WI38 (cell line): ENCODE data around the gene HOXD3.

Experiments used
- H3K4me3 ChIP-seq: 2 replicates; pipeline ENCODE4 v1.5.1; 2011; ENCODE audit warnings: low read depth, mild to moderate bottlenecking, control low read depth, low read length
- TF ChIP-seq, protein P1 (sequence below): IDR thresholded peaks from 2 replicates; pipeline ENCODE4 v1.5.1; 2012; ENCODE audit warnings: low read depth, mild to moderate bottlenecking, control low read depth, low read length

The HOXD3 gene

DNA sequence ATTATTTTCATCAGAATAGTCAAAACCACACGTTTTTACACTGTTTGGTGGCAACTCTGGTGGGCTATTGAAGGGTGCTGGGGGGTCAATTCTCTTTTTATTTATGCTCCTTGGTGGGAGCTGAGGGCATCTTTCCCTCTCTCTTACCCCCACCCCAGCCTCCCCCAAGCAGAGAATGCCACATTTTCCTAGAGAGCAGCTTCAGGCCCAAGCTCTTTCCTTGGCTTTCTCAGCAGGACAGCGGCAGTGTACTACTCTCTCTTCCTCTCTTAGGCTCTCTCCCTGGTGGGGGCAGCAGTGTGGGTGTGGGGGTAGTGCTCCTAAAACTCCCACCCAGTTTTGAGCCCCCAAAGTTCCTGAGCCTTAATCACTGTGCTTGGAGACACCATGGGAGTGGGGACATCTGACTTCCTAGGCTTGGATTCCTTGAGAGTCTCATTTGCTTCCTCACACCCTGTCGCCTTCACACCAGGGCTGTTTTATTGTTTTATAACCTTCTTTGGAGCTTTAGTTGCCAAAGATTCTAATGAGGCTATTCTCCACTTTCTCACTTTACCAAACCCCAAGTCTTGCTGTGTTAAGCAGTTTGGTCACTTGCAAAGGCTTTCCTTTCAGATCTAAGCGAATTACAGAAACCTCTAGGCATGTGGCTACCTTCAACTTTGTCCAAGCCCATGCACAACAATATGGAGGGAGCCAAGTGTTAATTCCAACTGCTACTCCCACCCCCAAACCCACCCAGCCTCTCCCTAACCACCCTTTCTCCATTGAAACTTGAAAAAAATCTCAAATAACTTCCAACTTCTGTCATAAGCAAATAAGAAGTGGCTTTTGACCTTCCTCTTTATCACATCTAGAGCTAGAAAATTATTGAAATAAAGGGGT, 11.8 kb upstream of the HOXD3 start:
- no peak overlapping the region for H3K4me3 ChIP-seq
- TF ChIP-seq, protein P1, sequence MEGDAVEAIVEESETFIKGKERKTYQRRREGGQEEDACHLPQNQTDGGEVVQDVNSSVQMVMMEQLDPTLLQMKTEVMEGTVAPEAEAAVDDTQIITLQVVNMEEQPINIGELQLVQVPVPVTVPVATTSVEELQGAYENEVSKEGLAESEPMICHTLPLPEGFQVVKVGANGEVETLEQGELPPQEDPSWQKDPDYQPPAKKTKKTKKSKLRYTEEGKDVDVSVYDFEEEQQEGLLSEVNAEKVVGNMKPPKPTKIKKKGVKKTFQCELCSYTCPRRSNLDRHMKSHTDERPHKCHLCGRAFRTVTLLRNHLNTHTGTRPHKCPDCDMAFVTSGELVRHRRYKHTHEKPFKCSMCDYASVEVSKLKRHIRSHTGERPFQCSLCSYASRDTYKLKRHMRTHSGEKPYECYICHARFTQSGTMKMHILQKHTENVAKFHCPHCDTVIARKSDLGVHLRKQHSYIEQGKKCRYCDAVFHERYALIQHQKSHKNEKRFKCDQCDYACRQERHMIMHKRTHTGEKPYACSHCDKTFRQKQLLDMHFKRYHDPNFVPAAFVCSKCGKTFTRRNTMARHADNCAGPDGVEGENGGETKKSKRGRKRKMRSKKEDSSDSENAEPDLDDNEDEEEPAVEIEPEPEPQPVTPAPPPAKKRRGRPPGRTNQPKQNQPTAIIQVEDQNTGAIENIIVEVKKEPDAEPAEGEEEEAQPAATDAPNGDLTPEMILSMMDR, result no peak

DNA sequence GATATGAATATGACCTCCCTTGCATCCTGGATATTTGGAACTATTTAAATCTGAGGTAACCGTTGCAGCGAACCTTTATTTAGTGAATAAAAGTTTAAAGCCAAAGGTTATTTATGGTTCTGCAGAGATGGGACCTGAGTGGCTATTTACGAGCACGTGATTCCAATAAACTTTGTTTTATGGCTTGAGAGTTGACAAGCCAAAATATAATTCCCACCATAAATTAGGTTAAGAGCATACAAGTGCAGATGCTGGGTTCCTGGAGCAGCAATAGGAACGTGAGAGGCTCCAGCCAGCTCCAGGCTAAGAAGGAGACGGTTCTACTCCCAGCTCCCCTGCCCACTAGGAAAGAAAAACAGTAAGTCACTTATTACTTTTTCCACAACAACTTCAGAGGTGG, 11.0 kb upstream of the HOXD3 start:
- no peak overlapping the region for H3K4me3 ChIP-seq
- TF ChIP-seq, protein P1, result no peak

DNA sequence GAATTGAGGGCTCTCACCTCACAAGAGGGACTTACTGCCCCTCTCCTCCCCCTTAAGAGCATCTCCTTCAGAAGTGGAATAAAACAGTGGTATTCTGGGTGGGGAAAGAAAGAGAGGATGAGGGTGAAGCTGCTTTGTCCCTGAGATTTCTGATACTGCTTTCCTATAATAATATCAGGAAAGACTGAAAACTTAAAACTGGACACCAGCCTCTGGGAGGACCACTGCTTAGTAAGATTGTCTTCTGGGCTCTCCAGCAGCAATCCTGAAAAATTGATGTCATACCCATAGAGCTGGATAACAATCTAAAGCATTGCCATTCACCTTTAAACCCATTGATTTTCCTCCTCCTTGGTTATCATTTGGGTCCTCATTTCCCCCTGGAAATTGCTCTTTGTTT, 10.5 kb upstream of the HOXD3 start:
- TF ChIP-seq, protein P1, result no peak
- H3K4me3 ChIP-seq, result no peak overlapping the region

DNA sequence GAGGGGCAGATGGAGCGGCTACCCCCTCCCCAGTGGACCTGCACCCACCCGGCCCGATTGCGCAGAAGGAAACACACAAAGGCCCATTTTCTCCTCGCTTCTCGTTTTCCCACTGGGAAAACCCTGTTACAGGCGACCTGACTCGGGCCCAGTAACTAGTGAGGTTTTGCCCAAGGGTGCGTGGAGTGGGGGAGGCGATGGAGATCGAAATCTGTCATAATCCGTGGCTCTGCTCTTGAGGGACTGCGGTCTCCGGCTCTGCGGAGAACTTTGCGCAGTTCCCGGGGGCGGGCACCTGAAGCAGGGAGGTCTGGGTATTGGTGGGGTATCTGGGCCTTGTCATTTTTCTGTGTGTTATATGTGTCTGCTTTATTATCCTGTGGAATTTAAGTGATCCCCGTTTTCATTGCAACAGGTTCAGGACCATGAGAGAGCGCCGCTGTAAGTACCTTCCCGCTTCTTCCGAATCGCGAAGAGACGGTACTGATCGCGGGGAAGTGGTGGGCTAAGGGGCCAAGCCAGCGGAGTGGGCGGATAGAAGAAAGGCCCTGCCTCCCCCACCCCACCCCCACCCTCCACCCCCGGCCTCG, 9.8 kb upstream of the HOXD3 start:
- TF ChIP-seq, protein P1, result no peak
- H3K4me3 ChIP-seq, result no peak overlapping the region

DNA sequence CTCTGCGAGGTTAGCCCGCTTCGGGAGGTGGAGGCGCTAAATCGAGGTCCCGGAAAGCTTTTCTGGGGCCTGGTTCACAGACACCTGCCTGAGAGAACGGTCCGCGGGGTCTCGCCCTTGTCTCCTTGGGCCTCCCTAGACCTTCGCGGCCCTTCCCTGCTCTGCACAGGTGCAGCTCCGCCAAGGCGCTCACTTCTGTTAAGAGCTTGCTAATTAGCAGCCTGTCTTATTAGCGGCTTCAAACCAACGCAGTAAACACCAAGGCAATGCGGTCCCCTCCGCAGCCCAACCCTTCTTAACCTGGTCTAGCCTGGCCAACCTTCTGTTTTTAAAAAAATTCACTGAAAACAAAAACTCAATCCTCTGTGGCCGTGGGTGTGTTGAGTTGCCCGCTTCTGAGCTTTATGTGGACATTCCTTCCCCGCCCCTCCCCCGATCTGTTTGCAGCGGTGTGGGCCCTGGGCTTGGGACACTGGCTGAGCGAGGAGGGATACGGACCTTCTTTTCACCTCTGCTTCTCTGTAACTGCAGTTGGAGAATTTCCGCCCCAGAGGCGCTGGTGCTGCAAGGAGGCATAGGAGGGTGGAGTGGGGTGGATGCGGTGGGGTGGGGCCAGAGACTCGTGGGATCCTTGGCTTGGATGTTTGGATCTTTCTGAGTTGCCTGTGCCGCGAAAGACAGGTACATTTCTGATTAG, 9.2 kb upstream of the HOXD3 start:
- TF ChIP-seq, protein P1, result no peak
- no peak overlapping the region for H3K4me3 ChIP-seq

DNA sequence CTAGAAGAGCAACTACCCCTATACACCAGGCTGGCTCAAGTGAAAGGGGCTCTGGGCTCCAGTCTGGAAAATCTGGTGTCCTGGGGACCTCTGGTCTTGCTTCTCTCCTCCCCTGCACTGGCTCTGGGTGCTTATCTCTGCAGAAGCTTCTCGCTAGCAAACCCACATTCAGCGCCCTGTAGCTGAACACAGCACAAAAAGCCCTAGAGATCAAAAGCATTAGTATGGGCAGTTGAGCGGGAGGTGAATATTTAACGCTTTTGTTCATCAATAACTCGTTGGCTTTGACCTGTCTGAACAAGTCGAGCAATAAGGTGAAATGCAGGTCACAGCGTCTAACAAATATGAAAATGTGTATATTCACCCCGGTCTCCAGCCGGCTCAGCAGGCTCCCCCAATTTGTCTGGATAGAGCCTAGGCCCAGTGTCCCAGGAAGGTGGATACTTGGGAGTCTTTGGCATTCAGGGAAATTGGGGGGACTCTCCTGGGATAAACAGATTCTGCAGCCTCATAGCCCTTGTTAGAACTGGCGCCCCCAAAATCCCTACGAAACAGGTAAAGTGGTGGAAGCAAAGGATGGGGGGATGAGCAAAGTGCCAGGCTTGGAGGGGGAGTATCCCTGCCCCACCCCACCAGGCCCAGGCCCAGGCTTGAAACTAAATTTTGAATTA, 8.2 kb upstream of the HOXD3 start:
- H3K4me3 ChIP-seq, result no peak overlapping the region
- TF ChIP-seq, protein P1, result no peak
